Testis (tissue), 3 donors: ENCODE measurements around the gene ZC3HAV1. TPM values are rescaled to one million over a fixed set of nuclear protein-coding genes. Genes with fewer than 3 reads are reported as not detected.

Experiments
- DNase-seq: peaks from one replicate; pipeline ENCODE4 v3.0.0-alpha.2; 2019
- H3K27ac ChIP-seq, 2 donors: fragments of 200-600 bp; sonication (generic); one replicate each; pipeline ENCODE4 v1.5.1; 2019
- H3K27me3 ChIP-seq: fragments of 200-600 bp; sonication (generic); one replicate; pipeline ENCODE4 v1.5.1; 2019
- H3K36me3 ChIP-seq: fragments of 200-600 bp; sonication (generic); one replicate; pipeline ENCODE4 v1.5.1; 2017; ENCODE audit warnings: low read depth; ENCODE audit errors: missing control alignments
- H3K4me1 ChIP-seq: fragments of 200-600 bp; sonication (generic); one replicate; pipeline ENCODE4 v1.5.1; 2019
- H3K4me3 ChIP-seq, 2 donors: fragments of 200-600 bp; sonication (generic); one replicate each; pipeline ENCODE4 v1.5.1; 2017 to 2019
- H3K9me3 ChIP-seq: fragments of 200-600 bp; sonication (generic); one replicate; pipeline ENCODE4 v1.5.1; 2017
- POLR2A ChIP-seq: fragments of 450-650 bp; IDR thresholded peaks from one replicate; pipeline ENCODE4 v1.6.1; 2017; ENCODE audit warnings: antibody characterized with exemption, mild to moderate bottlenecking, moderate library complexity
- WGBS, 2 donors: methylation state at CpG; one replicate each; pipeline ENCODE4 v1.1.5; 2018; 5-methylcytosine and 5-hydroxymethylcytosine counted together
- intact Hi-C: fragments of 100-400 bp; cut with DNase I; formaldehyde crosslinking; loops from one replicate; pipeline ENCODE4 v1.15.1; 2023; ENCODE audit warnings: low total_unique reads
- polyA plus RNA-seq: library from polyadenylated mRNA; stranded (reverse); fragments of 350-450 nt; fragmentation: Illumina TruSeq; extraction: RNeasy Lipid Tissue Mini Kit (QIAGEN cat#74804); gene quantifications from one replicate; pipeline ENCODE4 v1.2.3, GENCODE V29; 2014; ENCODE audit warnings: low read depth, low replicate concordance; ENCODE audit not compliant: insufficient read depth
- total RNA-seq, 2 donors: library from RNA; depleted of rRNA; stranded (reverse); fragments of >200 nt; gene quantifications; one replicate each; pipeline ENCODE4 v1.2.3, GENCODE V29; 2016
- TF ChIP-seq, protein P1 (sequence below), 3 experiments: fragments of 450-650 bp in 2 of 3; fragments of 200-600 bp in 1 of 3; sonication (generic) in 1 of 3; IDR thresholded peaks; one replicate each; pipeline ENCODE4 v1.5.1; 2016 to 2019; ENCODE audit warnings: antibody characterized with exemption in 3 of 3, mild to moderate bottlenecking in 2 of 3, moderate library complexity in 1 of 3

Gene ZC3HAV1
- total and polyA plus RNA-seq, 3 donors from 2014 or later = 13.1 to 38.7 (median 32.8) TPM

DNA sequence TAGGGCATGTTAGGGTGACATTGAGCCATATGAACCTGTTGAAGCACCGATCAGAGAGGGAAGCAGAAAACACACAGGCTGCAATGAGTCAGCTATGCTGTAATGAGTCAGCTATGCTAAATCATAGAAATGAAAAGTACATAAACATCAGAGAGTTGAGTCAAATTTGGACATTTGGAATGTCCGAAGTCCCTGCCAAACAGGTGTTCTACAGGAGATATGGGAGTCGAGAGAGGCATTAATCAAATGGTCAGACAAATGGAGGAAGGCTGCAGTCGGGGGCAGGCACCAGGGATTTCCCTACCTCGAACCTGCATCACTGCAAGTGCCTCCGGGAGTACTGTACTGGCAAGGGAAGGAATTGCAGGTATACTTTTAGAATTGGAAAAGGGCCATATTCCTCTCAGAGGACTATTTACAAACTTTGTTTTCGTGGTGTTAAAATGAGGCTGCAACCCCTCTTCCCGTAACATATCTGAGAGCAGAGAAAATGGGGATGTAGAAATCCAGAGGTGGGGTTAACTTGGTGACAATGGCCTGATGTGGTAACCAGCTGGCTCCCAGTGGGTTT is 8.8 kb upstream of the ZC3HAV1 start:
- intact Hi-C loops = no loop called here
- no peak overlapping the region for H3K27ac ChIP-seq
- no peaks in the 10 kb centered on the region for H3K36me3 ChIP-seq
- H3K9me3 ChIP-seq = no peaks in the 10 kb centered on the region
- no peak overlapping the region for H3K4me3 ChIP-seq
- no peaks in the 10 kb centered on the region for H3K4me1 ChIP-seq
- TF ChIP-seq, protein P1, sequence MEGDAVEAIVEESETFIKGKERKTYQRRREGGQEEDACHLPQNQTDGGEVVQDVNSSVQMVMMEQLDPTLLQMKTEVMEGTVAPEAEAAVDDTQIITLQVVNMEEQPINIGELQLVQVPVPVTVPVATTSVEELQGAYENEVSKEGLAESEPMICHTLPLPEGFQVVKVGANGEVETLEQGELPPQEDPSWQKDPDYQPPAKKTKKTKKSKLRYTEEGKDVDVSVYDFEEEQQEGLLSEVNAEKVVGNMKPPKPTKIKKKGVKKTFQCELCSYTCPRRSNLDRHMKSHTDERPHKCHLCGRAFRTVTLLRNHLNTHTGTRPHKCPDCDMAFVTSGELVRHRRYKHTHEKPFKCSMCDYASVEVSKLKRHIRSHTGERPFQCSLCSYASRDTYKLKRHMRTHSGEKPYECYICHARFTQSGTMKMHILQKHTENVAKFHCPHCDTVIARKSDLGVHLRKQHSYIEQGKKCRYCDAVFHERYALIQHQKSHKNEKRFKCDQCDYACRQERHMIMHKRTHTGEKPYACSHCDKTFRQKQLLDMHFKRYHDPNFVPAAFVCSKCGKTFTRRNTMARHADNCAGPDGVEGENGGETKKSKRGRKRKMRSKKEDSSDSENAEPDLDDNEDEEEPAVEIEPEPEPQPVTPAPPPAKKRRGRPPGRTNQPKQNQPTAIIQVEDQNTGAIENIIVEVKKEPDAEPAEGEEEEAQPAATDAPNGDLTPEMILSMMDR (IDR thresholded peaks at IDR 0.05) = no peak
- TF ChIP-seq POLR2A = no peak
- no peaks in the 10 kb centered on the region for H3K27me3 ChIP-seq
- WGBS, 2 donors = 55 to 74% methylated on average over 8 of the region's 8 CpGs
- DNase-seq = no peak

DNA sequence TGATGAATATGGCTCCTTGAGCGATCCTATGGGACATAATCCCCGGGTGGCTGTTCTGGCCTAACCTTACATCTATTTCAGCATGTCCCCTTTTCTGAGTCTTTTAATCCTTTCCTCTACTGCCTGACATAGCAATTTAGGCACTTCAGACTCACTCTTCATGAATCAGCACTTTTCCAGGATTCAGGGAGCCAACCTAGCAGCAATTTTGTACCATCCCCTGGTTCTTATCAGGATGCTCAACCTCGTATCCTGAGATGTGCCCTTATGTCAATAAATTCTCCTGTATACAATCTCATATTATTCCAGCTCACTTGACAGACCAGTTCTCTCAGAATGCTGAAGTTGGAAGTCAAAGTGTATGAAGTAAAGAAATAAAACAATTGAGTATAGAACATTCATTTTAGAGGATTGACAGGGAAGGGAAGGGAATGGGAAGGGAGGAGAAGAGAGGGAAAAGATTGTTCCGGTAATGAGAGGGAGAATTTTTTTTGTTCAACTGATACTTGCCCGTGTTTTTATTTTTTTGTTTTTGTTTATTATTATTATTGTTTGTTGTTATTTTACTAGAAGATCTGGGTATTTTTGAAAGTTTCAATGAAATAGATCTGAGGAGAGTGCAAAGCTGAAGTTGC is 8.2 kb upstream of the ZC3HAV1 start:
- no peaks in the 10 kb centered on the region for H3K4me1 ChIP-seq
- no peaks in the 10 kb centered on the region for H3K27me3 ChIP-seq
- no peak overlapping the region for H3K27ac ChIP-seq
- no peaks in the 10 kb centered on the region for H3K36me3 ChIP-seq
- no peak overlapping the region for H3K4me3 ChIP-seq
- intact Hi-C loops = no loop called here
- no peak for DNase-seq
- TF ChIP-seq, protein P1 (IDR thresholded peaks at IDR 0.05) = no peak
- no peak for TF ChIP-seq POLR2A
- WGBS, 2 donors = 85 to 86% methylated on average over 5 of the region's 5 CpGs
- H3K9me3 ChIP-seq = no peaks in the 10 kb centered on the region

DNA sequence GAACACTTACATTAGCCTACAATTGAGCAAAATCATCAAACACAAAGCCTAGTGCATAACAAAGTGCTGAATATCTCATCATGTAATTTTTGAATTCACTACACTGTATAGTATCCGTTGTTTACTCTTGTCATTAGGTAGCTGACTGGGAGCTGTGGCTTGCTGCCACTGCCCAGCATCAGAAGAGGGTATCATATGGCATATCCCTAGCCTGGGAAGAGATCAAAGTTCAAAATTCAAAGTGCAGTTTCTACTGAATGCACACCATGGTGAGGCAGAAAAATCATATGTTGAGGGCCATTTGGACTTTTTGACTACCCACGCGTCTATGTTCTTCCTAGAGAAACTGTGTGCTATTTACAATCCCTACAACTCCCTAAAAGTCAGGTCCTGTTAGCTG is 7.5 kb upstream of the ZC3HAV1 start:
- intact Hi-C loops = no loop called here
- no peaks in the 10 kb centered on the region for H3K4me1 ChIP-seq
- WGBS, 2 donors = 87 to 96% methylated on average over 3 of the region's 3 CpGs
- no peaks in the 10 kb centered on the region for H3K27me3 ChIP-seq
- DNase-seq = no peak
- H3K27ac ChIP-seq = no peak overlapping the region
- H3K36me3 ChIP-seq = no peaks in the 10 kb centered on the region
- no peak overlapping the region for H3K4me3 ChIP-seq
- TF ChIP-seq POLR2A = no peak
- TF ChIP-seq, protein P1 (IDR thresholded peaks at IDR 0.05) = no peak
- H3K9me3 ChIP-seq = no peaks in the 10 kb centered on the region

DNA sequence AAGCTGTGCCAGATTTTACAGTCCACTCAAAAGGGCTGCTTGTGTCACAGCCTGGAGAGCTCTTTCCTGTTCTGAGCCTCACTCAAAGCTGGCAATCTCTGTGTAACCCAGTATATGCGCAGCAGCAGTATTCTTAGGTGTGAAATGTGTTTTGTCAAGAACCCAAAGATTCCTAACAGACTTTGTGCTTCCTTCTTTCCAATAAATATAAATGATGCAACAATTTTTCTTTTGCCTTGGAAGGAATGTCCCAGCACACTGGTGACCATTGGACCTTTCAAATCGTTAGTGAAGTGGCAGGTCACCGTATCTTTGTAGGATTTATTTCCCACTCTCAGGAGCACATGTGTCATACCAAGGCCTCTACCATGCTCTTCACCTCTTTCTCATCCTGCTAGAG is 5.6 kb upstream of the ZC3HAV1 start:
- Histone ChIP-seq H3K27ac (no peak overlapping the region), H3K4me1 (no peaks in the 10 kb centered on the region), H3K36me3 (no peaks in the 10 kb centered on the region), H3K9me3 (no peaks in the 10 kb centered on the region), H3K27me3 (no peaks in the 10 kb centered on the region), H3K4me3 (no peak overlapping the region)
- no peak for TF ChIP-seq POLR2A
- TF ChIP-seq, protein P1 (IDR thresholded peaks at IDR 0.05) = no peak
- intact Hi-C loops = no loop called here
- 89 to 93% methylated on average over 3 of the region's 3 CpGs for WGBS, 2 donors
- no peak for DNase-seq

DNA sequence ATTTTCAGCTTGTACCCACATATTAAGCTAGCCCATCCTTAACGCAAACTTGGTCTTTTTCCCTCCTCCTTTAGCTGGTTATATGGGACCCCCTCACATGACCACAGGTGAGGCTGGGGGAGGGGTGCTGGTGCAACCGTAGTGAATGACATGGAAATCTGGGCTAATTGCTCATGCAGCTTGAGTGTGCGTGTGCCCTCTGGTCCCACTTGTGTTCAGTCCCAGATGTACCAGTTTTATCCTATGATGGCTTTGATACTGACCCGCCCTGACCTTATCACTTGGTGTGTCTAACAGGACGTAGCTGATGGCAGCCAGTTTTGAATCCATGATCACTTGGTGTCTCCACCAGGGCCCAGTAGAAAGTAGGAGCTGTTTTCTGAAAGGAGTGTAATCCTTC is 5.1 kb upstream of the ZC3HAV1 start:
- Histone ChIP-seq H3K36me3 (no peaks in the 10 kb centered on the region), H3K4me1 (no peaks in the 10 kb centered on the region), H3K27ac (no peak overlapping the region), H3K9me3 (no peaks in the 10 kb centered on the region), H3K4me3 (no peak overlapping the region), H3K27me3 (no peaks in the 10 kb centered on the region)
- intact Hi-C loops = no loop called here
- DNase-seq = no peak
- WGBS, 2 donors = 93 to 96% methylated on average over 5 of the region's 5 CpGs
- TF ChIP-seq, protein P1 (IDR thresholded peaks at IDR 0.05) = no peak
- no peak for TF ChIP-seq POLR2A
